GM19035 (cell line): ENCODE data around the gene CERKL.
A peak's percentile ranks its signal among the peaks of the same experiment; 100 is the strongest.

Source experiments
- ATAC-seq: cut with Tn5 transposase; IDR thresholded peaks from one replicate; pipeline ENCODE4 v1.9.1; 2021; ENCODE audit not compliant: unreplicated experiment

The CERKL gene

GRCh38 chr2:181628590-181629585 lies 28.0 kb downstream of the CERKL start:
- no peak for ATAC-seq

DNA sequence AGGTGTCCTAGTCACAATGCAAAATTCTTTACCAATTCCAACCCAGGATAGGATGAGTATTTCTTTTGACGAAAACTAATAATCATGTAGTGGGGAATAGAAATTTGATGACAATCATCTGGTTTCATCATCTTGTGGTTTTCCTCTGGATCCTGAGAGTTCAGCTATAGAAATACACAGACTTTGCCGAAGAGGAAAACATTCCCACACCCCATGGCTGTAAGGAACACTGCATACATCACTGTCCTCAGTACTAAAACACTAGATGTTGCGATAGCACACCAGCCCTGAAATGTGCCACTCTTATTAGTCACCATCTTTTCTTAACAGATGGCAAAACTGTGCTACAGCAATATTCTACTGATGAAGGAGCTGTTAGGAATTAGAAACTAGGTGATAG lies 29.4 kb downstream of the CERKL start:
- no peak for ATAC-seq

- ATAC-seq = no peak
Measured at GRCh38 chr2:181626671-181627070, 30.2 kb downstream of the CERKL start.

DNA sequence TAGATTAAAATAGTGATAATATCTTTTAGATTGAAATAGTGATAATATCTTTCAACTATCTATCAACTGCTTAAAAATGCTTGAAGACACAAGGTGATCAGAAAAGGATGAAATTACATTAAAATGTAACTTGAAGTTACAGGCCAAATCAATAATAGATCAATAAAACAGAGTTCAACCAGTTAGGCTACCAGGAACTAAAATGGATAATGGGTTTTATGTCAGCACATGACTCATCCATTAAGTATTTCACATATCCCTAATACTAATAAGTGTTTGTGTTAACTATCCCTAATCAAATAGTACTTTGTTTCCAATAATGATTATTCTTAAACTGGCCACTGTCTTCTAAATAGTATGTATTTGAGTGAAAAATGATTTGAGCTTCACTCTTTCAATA lies 33.7 kb downstream of the CERKL start:
- ATAC-seq = no peak

GRCh38 chr2:181621779-181622490 lies 35.0 kb downstream of the CERKL start:
- no peak for ATAC-seq

DNA sequence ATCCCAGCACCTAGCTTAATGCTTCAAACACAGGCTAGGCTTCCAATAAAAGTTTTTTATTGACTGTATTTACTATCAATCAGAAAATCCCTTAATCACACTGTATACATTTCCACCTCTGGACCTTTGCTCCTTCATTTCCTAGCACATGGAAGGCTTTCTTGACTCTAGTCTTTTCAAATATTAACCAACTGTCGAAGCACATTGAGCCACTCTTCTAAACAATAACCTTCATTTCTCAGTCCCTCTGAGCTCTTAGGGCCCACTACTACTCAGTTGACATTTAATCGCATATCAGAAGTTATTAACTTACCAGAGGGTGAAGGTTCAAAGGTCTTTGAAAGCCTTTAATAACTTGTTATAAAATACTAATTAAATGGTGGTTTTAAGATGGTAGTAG lies 37.4 kb downstream of the CERKL start:
- no peak for ATAC-seq

DNA sequence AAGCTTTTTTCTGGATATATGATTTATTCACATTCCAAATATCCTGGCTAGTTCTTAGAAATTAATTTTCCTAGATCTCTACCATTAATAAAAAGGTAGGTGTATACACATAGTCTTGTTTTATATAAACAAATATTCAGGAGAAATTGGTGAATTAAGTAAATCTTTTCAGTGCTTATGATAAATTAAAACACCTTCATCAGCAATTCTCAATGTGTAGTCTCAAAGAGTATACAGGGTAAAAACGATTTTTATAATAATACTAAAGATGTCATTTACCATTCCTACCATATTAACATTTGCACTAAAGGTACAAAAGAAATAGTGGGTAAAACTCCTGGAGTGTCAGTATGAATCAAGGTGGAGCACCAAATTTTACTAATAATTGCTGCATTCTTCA lies 40.2 kb downstream of the CERKL start:
- ATAC-seq = no peak

DNA sequence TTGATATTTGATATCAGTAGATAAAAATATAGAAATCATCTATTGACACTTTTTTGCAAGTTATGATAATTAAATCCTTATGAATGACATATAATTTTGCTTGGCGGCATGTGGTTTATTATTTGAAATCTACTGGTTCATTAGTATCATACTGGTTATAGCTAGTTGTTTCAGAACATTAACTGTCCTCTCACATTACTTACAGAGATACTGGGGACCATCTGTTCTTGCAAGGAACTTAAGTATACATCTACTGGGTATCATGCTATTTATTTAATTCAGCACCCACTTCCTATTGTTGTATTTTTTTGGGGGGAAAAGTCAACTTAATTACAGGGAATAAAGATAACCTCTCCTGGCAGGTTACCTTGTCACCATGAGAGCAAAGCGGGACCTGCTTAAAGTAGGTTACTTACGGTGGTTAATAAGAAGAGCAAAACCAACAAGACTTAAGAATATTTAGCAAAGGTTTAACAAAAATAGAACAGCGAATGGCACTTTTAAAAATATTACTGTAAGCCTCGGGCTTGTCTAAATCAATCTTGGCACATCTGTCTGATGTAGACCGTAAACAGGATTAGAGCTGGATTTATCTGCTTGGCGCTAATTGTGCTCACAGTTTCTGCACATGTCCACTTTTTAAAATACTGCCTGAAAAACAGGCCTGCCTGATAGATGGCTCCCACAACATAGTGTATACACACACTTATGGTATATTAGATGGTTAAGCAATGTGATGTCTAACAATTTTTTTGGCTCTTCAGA lies 41.8 kb downstream of the CERKL start:
- ATAC-seq = no peak

- ATAC-seq = no peak
Measured at GRCh38 chr2:181613241-181613640, 43.7 kb downstream of the CERKL start.

DNA sequence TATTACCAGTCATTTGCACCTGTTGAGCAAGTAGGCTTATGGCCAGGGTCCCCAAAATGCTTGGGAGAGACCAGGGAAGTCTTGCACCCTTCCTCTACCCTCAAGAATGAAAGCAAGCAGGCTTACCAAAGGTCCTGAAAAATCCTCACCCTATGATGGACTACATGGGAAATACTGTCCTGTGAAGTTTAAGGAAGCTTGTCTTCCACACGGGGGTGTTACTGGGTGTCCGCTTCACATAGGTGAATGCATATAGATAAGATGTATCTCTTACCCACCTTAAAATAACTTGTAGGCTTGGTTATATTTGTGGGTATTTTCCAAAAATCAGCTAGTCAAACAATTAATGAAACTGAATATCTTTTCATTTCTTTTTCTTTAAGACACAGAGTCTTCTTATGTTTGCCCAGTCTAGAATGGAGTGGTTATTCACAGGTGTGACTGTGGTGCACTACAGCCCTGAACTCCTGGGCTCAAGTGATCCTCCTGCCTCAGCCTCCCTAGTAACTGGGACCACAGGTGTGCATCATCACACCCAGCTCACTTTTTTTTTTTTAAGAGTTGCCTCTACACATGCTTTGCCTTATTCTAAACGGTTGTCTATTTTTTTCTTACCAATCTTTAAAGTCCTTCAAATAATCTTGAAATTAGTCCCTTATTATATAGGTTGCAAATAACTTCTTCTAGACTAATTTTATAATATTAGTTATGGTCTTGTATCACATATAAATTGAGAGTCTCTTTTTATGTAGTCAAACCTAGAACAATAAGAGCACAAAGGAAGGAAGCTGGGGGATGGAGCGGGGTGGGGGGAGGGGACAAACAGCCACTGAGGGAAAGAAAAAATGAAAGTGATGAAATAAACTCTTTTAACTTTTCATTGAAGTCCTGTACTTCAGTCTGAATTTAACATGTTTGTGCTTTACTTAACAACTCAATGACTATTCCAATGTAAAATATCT lies 49.0 kb downstream of the CERKL start:
- ATAC-seq = no peak

- no peak for ATAC-seq
Measured at GRCh38 chr2:181605889-181606837, 50.7 kb downstream of the CERKL start.

DNA sequence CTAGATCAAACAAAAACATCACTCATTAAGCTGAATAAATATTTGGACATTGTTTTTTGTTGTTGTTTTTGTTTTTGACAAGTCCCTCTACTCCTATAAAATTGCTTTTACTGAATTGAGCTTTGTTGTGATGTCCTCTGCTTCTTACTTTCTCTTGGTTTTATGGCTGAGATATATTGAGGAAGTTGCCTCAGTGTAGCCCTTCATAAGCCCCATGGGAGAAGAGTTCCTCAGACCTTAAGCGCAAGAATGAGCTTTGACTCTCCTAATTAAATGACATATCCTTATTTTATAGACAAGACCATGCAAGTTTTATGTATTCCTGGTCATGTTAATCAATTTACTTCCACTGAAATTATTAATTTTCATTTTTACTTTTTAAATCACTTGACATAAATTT lies 54.9 kb downstream of the CERKL start:
- no peak for ATAC-seq

DNA sequence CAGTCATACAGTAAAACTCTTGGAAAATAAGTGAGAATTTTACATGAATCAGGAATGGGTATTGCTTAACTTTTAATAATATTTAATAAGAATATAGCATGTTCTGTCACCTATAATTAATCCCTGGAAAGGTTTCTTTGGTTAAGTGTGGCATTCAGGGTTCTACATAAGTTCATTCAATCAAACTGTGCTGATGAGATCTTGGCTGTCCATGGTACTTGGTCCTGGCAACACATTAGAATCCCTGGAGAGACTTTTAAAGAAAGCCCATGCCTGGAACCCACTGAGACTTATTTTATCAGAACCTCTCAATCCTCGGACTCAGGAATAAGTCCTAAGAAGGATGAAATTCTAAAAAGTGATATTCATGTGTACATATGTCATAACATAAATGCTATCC lies 60.3 kb downstream of the CERKL start:
- no peak for ATAC-seq

DNA sequence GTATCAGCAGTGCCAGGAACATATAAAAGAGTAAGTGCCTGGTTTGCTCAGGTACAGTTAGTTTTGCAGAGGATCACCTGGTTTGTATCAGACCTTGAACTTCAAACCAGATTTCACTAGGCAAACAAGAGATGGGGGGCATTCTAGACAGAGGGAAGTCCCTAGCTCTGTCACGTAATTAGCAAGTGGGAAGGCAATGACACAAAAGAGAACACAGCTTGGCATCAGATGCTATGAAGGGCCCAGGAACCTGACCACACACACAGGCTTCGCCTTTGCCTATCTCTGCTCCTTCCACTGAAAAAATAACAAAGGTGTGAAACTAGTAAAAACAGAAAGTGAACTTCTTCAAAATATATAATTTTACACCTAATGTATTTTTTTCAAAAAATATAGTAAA lies 62.6 kb downstream of the CERKL start:
- no peak for ATAC-seq

GRCh38 chr2:181589779-181590178 lies 67.1 kb downstream of the CERKL start:
- no peak for ATAC-seq

DNA sequence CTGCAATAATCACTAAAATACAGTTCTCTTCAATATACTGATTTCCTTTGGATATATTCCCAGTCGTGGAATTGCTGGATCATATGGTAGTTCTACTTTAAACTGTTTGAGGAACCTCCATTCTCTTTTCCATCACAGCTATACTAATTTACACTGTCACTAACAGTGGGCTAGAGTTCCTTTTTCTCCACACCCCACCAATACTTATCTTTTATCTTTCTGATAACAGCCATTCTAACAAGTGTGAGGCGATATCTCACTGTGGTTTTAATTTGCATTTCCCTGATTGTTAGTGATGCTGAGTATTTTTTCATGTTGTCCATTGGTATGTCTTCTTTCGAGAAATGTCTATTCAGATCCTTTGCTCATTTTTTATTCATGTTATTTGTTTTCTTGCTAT lies 68.4 kb downstream of the CERKL start:
- no peak for ATAC-seq

DNA sequence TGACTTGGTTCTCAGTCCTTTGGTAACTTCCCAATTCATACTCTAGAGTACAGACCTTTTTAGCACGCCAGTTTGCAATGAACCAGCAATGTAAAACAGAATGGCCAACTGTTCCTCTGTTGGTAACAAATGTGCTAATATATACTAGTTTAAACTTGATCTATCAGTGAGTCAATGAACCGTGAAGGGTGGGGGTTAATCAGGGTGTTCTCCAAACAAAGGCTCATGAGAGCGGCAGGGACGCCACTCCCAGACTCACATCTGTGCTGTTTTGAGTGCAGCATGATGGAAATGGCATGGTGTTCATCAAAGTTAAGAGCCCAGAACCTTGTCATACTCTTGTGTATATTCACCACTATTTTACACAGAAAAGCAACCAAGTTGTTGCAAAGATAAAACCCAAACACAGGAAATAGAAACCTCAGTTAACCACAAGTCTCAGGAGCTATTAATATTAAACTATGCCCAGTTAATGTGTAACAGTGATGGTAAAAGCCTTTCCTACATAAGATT lies 70.3 kb downstream of the CERKL start:
- ATAC-seq = peak; percentile 88

GRCh38 chr2:181585732-181586131 lies 71.2 kb downstream of the CERKL start:
- no peak for ATAC-seq

DNA sequence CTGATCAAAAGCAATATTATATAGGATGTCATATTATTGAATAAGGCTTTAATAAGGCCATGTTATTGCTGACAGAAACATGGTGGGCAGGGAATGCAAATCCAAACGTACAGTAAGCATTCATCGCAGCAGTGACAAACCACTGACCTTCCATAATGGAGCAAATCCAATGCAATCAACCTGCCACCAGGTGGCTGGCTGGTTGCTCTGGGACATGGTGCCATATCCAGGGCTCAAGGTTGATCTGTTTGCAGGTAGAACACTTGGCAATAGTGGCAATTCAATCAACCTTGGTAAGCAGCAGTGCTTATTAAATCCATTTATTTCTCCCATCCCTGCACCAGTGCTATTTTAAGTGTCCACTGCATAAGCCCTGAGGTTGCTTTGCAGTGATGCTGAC lies 75.4 kb downstream of the CERKL start:
- ATAC-seq = no peak
